GM23338 (cell line): ENCODE results near the gene BCAP31. TPM values are rescaled to one million over a fixed set of nuclear protein-coding genes. Genes with fewer than 3 reads are reported as not detected.

Experiments used
- ATAC-seq: fragments of 200-7000 bp; cut with Tn5 transposase; 3 replicates; pipeline ENCODE4 v1.9.1; 2020
- DNase-seq: peaks from one replicate; pipeline ENCODE4 v3.0.0-alpha.2; 2015; ENCODE audit warnings: low spot score
- H2AFZ ChIP-seq: fragments of 200-600 bp; sonication (generic); 2 replicates; pipeline ENCODE4 v1.8.0; 2016; ENCODE audit warnings: antibody characterized with exemption, mild to moderate bottlenecking, moderate library complexity
- H3F3A ChIP-seq: fragments of 200-600 bp; sonication (generic); replicated peaks from 2 replicates; pipeline ENCODE4 v1.8.0; 2017; ENCODE audit warnings: antibody characterized with exemption, mixed run types, low read depth
- H3K27ac ChIP-seq: fragments of 200-600 bp; sonication (generic); 2 replicates; pipeline ENCODE4 v1.6.1; 2016; ENCODE audit warnings: low read depth
- H3K27me3 ChIP-seq: fragments of 200-600 bp; sonication (generic); 2 replicates; pipeline ENCODE4 v1.8.0; 2016; ENCODE audit warnings: mild to moderate bottlenecking, mixed run types, moderate library complexity; ENCODE audit not compliant: insufficient read depth
- H3K36me3 ChIP-seq: fragments of 200-600 bp; sonication (generic); 2 replicates; pipeline ENCODE4 v1.8.0; 2016; ENCODE audit warnings: mild to moderate bottlenecking; ENCODE audit not compliant: insufficient read depth
- H3K4me1 ChIP-seq: fragments of 200-600 bp; sonication (generic); 2 replicates; pipeline ENCODE4 v1.8.0; 2016; ENCODE audit warnings: mild to moderate bottlenecking, moderate library complexity; ENCODE audit not compliant: insufficient read depth
- H3K4me2 ChIP-seq: fragments of 200-600 bp; sonication (generic); 2 replicates; pipeline ENCODE4 v1.7.1; 2017; ENCODE audit warnings: mixed run types
- H3K4me3 ChIP-seq: fragments of 200-600 bp; sonication (generic); 2 replicates; pipeline ENCODE4 v1.6.1; 2016; ENCODE audit warnings: mixed run types
- H3K79me2 ChIP-seq: fragments of 200-600 bp; sonication (generic); replicated peaks from 2 replicates; pipeline ENCODE4 v1.8.0; 2017; ENCODE audit warnings: mild to moderate bottlenecking; ENCODE audit not compliant: insufficient read depth
- H3K9me2 ChIP-seq: fragments of 200-600 bp; sonication (generic); 2 replicates; pipeline ENCODE4 v1.8.0; 2017; ENCODE audit not compliant: insufficient read depth
- H4K20me1 ChIP-seq: fragments of 200-600 bp; sonication (generic); replicated peaks from 2 replicates; pipeline ENCODE4 v1.8.0; 2017; ENCODE audit warnings: mild to moderate bottlenecking; ENCODE audit not compliant: insufficient read depth
- H3K27ac Mint-ChIP-seq: 2 replicates; pipeline ENCODE4 v1.8.0; 2020; ENCODE audit warnings: inconsistent platforms, mild to moderate bottlenecking, moderate library complexity, mixed read lengths
- H3K27me3 Mint-ChIP-seq: 3 replicates; pipeline ENCODE4 v1.8.0; 2022; ENCODE audit warnings: low read depth, mild to moderate bottlenecking, moderate library complexity, mixed read lengths, inconsistent platforms; ENCODE audit not compliant: insufficient read depth, poor library complexity
- H3K36me3 Mint-ChIP-seq: 3 replicates; pipeline ENCODE4 v1.8.0; 2021; ENCODE audit warnings: low read depth, mild to moderate bottlenecking, inconsistent platforms, moderate library complexity, mixed read lengths
- H3K4me1 Mint-ChIP-seq: 3 replicates; pipeline ENCODE4 v1.8.0; 2020; ENCODE audit warnings: mild to moderate bottlenecking, inconsistent platforms, mixed read lengths
- H3K4me3 Mint-ChIP-seq: 3 replicates; pipeline ENCODE4 v1.8.0; 2021; ENCODE audit warnings: moderate library complexity, mild to moderate bottlenecking, inconsistent platforms, mixed read lengths
- H3K9me3 Mint-ChIP-seq: 3 replicates; pipeline ENCODE4 v1.8.0; 2020; ENCODE audit warnings: moderate library complexity, mild to moderate bottlenecking, inconsistent platforms, mixed read lengths
- CREB1 ChIP-seq: fragments of 250-450 bp; sonication (Bioruptor Pico); IDR thresholded peaks from 2 replicates; pipeline ENCODE4 v1.5.0; 2020; ENCODE audit warnings: low read depth, mild to moderate bottlenecking, moderate library complexity
- CTCF ChIP-seq, 2 experiments: fragments of 200-600 bp in 1 of 2; sonication (generic) in 1 of 2; conservative IDR thresholded peaks; 2 replicates each; pipeline versions ENCODE4 v1.5.1 to v1.6.1; 2016 to 2017; ENCODE audit warnings: antibody characterized with exemption in 2 of 2, low read depth in 2 of 2, mild to moderate bottlenecking in 2 of 2, moderate library complexity in 1 of 2
- EZH2 ChIP-seq: fragments of 200-600 bp; sonication (generic); IDR thresholded peaks from one replicate; pipeline ENCODE4 v1.8.0; 2017; ENCODE audit warnings: antibody characterized with exemption, mild to moderate bottlenecking, low read depth; ENCODE audit not compliant: unreplicated experiment
- EZH2phosphoT487 ChIP-seq: fragments of 200-600 bp; sonication (generic); IDR thresholded peaks from one replicate; pipeline ENCODE4 v1.8.1; 2018; ENCODE audit warnings: antibody characterized with exemption; ENCODE audit not compliant: unreplicated experiment
- JUNB ChIP-seq: IDR thresholded peaks from one replicate; pipeline ENCODE4 v1.6.1; 2016; ENCODE audit warnings: antibody characterized with exemption; ENCODE audit not compliant: unreplicated experiment
- NANOG ChIP-seq: IDR thresholded peaks from 2 replicates; pipeline ENCODE4 v1.6.1; 2016; ENCODE audit warnings: antibody characterized with exemption, borderline replicate concordance
- POLR2AphosphoS5 ChIP-seq: IDR thresholded peaks from 2 replicates; pipeline ENCODE4 v1.6.1; 2016; ENCODE audit warnings: antibody characterized with exemption, low read depth
- REST ChIP-seq: IDR thresholded peaks from one replicate; pipeline ENCODE4 v1.6.1; 2018; ENCODE audit warnings: antibody characterized with exemption; ENCODE audit not compliant: unreplicated experiment
- STAT1 ChIP-seq: IDR thresholded peaks from one replicate; pipeline ENCODE4 v1.6.1; 2016; ENCODE audit warnings: antibody characterized with exemption; ENCODE audit not compliant: unreplicated experiment
- ZNF114 ChIP-seq: fragments of 250-450 bp; sonication (Bioruptor Pico); IDR thresholded peaks from 2 replicates; pipeline ENCODE4 v1.5.0; 2020; ENCODE audit warnings: mild to moderate bottlenecking, moderate library complexity
- ZNF331 ChIP-seq: fragments of 250-450 bp; sonication (Bioruptor Pico); IDR thresholded peaks from 2 replicates; pipeline ENCODE4 v1.5.0; 2020; ENCODE audit warnings: low read depth, mild to moderate bottlenecking, moderate library complexity
- polyA plus RNA-seq: library from polyadenylated mRNA; unstranded; fragments of >200 nt; fragmentation: Nextera tagmentation; extraction: Ambion mirVana; gene quantifications from 2 replicates; pipeline ENCODE4 v1.2.1, GENCODE V29; 2016
- total RNA-seq: library from RNA; depleted of rRNA; stranded (reverse); fragments of >200 nt; shearing (Covaris generic); gene quantifications from 2 replicates; pipeline ENCODE4 v1.2.3, GENCODE V29; 2014
- TF ChIP-seq, protein P1 (sequence below): IDR thresholded peaks from 2 replicates; pipeline ENCODE4 v1.6.1; 2016; ENCODE audit warnings: antibody characterized with exemption
- TF ChIP-seq, protein P2 (sequence below): fragments of 250-450 bp; sonication (Bioruptor Pico); IDR thresholded peaks from 2 replicates; pipeline ENCODE4 v1.5.0; 2020; ENCODE audit warnings: mild to moderate bottlenecking, moderate library complexity

BCAP31 gene
- total and polyA plus RNA-seq, 2 experiments from 2014 or later = 85.0 to 145 TPM

- H3K4me3 ChIP-seq = no peak overlapping the region
- no peaks in the 10 kb centered on the region for H3F3A ChIP-seq
- peaks cover 17% of the 10 kb centered on the region for H3K9me3 Mint-ChIP-seq
- ATAC-seq (peak; percentile 2), DNase-seq (no peak)
- H3K36me3 ChIP-seq = no peaks in the 10 kb centered on the region
- peaks cover 3% of the 10 kb centered on the region; the same call in 1 of the 2 replicates for H3K4me1 ChIP-seq
- H3K79me2 ChIP-seq = no peaks in the 10 kb centered on the region
- no peaks in the 10 kb centered on the region for H3K27me3 ChIP-seq
- H3K9me2 ChIP-seq = no peaks in the 10 kb centered on the region
- peaks cover 15% of the 10 kb centered on the region; the same call in 2 of the 3 replicates for H3K36me3 Mint-ChIP-seq
- TF ChIP-seq CREB1 (CRISPR knock-in tag) = no peak
- TF ChIP-seq POLR2AphosphoS5 = no peak
- no peak for TF ChIP-seq ZNF114 (CRISPR knock-in tag)
- TF ChIP-seq ZNF331 (CRISPR knock-in tag) = no peak
- no peak for TF ChIP-seq EZH2phosphoT487
- no peak for TF ChIP-seq CTCF (conservative IDR thresholded peaks at IDR 0.05; ENCODE audit: low read depth in 2 of 2)
- TF ChIP-seq NANOG = no peak
- no peak for TF ChIP-seq REST
- TF ChIP-seq STAT1 = no peak
- TF ChIP-seq EZH2 = no peak
- TF ChIP-seq JUNB = no peak
- TF ChIP-seq, protein P1, sequence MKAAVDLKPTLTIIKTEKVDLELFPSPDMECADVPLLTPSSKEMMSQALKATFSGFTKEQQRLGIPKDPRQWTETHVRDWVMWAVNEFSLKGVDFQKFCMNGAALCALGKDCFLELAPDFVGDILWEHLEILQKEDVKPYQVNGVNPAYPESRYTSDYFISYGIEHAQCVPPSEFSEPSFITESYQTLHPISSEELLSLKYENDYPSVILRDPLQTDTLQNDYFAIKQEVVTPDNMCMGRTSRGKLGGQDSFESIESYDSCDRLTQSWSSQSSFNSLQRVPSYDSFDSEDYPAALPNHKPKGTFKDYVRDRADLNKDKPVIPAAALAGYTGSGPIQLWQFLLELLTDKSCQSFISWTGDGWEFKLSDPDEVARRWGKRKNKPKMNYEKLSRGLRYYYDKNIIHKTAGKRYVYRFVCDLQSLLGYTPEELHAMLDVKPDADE = no peak
- TF ChIP-seq, protein P2, sequence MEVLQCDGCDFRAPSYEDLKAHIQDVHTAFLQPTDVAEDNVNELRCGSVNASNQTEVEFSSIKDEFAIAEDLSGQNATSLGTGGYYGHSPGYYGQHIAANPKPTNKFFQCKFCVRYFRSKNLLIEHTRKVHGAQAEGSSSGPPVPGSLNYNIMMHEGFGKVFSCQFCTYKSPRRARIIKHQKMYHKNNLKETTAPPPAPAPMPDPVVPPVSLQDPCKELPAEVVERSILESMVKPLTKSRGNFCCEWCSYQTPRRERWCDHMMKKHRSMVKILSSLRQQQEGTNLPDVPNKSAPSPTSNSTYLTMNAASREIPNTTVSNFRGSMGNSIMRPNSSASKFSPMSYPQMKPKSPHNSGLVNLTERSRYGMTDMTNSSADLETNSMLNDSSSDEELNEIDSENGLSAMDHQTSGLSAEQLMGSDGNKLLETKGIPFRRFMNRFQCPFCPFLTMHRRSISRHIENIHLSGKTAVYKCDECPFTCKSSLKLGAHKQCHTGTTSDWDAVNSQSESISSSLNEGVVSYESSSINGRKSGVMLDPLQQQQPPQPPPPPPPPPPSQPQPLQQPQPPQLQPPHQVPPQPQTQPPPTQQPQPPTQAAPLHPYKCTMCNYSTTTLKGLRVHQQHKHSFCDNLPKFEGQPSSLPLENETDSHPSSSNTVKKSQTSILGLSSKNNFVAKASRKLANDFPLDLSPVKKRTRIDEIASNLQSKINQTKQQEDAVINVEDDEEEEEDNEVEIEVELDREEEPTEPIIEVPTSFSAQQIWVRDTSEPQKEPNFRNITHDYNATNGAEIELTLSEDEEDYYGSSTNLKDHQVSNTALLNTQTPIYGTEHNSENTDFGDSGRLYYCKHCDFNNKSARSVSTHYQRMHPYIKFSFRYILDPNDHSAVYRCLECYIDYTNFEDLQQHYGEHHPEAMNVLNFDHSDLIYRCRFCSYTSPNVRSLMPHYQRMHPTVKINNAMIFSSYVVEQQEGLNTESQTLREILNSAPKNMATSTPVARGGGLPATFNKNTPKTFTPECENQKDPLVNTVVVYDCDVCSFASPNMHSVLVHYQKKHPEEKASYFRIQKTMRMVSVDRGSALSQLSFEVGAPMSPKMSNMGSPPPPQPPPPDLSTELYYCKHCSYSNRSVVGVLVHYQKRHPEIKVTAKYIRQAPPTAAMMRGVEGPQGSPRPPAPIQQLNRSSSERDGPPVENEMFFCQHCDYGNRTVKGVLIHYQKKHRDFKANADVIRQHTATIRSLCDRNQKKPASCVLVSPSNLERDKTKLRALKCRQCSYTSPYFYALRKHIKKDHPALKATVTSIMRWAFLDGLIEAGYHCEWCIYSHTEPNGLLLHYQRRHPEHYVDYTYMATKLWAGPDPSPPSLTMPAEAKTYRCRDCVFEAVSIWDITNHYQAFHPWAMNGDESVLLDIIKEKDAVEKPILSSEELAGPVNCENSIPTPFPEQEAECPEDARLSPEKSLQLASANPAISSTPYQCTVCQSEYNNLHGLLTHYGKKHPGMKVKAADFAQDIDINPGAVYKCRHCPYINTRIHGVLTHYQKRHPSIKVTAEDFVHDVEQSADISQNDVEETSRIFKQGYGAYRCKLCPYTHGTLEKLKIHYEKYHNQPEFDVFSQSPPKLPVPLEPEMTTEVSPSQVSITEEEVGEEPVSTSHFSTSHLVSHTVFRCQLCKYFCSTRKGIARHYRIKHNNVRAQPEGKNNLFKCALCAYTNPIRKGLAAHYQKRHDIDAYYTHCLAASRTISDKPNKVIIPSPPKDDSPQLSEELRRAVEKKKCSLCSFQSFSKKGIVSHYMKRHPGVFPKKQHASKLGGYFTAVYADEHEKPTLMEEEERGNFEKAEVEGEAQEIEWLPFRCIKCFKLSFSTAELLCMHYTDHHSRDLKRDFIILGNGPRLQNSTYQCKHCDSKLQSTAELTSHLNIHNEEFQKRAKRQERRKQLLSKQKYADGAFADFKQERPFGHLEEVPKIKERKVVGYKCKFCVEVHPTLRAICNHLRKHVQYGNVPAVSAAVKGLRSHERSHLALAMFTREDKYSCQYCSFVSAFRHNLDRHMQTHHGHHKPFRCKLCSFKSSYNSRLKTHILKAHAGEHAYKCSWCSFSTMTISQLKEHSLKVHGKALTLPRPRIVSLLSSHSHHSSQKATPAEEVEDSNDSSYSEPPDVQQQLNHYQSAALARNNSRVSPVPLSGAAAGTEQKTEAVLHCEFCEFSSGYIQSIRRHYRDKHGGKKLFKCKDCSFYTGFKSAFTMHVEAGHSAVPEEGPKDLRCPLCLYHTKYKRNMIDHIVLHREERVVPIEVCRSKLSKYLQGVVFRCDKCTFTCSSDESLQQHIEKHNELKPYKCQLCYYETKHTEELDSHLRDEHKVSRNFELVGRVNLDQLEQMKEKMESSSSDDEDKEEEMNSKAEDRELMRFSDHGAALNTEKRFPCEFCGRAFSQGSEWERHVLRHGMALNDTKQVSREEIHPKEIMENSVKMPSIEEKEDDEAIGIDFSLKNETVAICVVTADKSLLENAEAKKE (CRISPR knock-in tag) = no peak
- H3K27me3 Mint-ChIP-seq = peaks cover 7% of the 10 kb centered on the region
- H2AFZ ChIP-seq = no peak overlapping the region
- H3K4me3 Mint-ChIP-seq = peak overlapping the region; percentile 50
- no peaks in the 10 kb centered on the region for H4K20me1 ChIP-seq
- H3K27ac ChIP-seq = no peak overlapping the region
- peak overlapping the region; percentile 67; the same call in 1 of the 2 replicates for H3K27ac Mint-ChIP-seq
- peak overlapping the region; percentile 51; the same call in 1 of the 2 replicates for H3K4me2 ChIP-seq
- peaks cover 16% of the 10 kb centered on the region for H3K4me1 Mint-ChIP-seq
Observed at GRCh38 chrX:153686711-153687110, 37.5 kb downstream of the BCAP31 start.
